ENCODE measurements around the gene CHRND.

CHRND gene

GRCh38 chr2:232488097-232488711 is 37.8 kb upstream of the CHRND start:
- TF ChIP-seq, protein P1, sequence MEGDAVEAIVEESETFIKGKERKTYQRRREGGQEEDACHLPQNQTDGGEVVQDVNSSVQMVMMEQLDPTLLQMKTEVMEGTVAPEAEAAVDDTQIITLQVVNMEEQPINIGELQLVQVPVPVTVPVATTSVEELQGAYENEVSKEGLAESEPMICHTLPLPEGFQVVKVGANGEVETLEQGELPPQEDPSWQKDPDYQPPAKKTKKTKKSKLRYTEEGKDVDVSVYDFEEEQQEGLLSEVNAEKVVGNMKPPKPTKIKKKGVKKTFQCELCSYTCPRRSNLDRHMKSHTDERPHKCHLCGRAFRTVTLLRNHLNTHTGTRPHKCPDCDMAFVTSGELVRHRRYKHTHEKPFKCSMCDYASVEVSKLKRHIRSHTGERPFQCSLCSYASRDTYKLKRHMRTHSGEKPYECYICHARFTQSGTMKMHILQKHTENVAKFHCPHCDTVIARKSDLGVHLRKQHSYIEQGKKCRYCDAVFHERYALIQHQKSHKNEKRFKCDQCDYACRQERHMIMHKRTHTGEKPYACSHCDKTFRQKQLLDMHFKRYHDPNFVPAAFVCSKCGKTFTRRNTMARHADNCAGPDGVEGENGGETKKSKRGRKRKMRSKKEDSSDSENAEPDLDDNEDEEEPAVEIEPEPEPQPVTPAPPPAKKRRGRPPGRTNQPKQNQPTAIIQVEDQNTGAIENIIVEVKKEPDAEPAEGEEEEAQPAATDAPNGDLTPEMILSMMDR (IDR thresholded peaks at IDR 0.05; ENCODE audit: insufficient read depth, low read length, missing control alignments), result no peak
- H3K4me3 ChIP-seq (ENCODE audit: low read depth, low read length), result no peak overlapping the region
- CTCF ChIA-PET, result interaction anchor here (1.1 kb wide), 1 partner anchor 42 kb away, joined by 3 read pairs; no protein-coding TSS in a partner anchor
- no peak for DNase-seq (ENCODE audit: low read depth, low spot score)
- POLR2A ChIA-PET, result no interaction called here

DNA sequence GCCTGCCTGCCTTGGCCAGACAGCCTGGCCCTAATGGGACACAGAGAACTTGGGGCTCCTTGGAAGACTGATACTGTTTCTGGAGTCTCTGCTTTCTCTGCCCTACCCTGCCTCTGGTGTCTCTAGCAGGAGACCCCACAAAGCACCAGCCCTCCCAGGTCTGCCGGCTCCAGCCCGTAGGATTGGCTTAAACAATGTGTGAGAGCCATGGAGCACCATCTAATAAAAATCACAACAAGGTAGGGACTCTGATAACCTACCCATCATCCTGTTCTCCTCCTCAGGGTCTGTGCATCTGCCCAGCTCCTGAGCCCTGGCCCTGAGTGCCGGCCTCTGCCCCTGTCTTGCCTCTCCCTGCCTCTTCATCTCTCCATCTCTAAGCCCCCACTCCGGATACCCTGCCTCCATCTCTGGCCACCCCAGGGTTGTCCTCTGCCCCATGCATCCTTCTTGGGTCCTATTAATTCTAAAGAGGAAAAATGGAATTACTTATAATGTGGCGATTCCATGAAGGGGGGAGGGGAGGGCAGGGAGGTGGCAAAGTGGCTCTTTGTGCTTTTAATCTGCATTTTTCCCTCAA is 37.1 kb upstream of the CHRND start:
- no peak for DNase-seq (ENCODE audit: low read depth, low spot score)
- TF ChIP-seq, protein P1 (IDR thresholded peaks at IDR 0.05; ENCODE audit: insufficient read depth, low read length, missing control alignments), result no peak
- POLR2A ChIA-PET, result no interaction called here
- no peak overlapping the region for H3K4me3 ChIP-seq (ENCODE audit: low read depth, low read length)
- CTCF ChIA-PET, result interaction anchor here (1.1 kb wide), 1 partner anchor 42 kb away, joined by 3 read pairs; no protein-coding TSS in a partner anchor

- TF ChIP-seq, protein P1 (IDR thresholded peaks at IDR 0.05; ENCODE audit: insufficient read depth, low read length, missing control alignments), result no peak
- ChIA-PET CTCF (interaction anchor here (1.1 kb wide), 1 partner anchor 43 kb away, joined by 3 read pairs; no protein-coding TSS in a partner anchor), POLR2A (interaction anchor here (0.6 kb wide), 1 partner anchor 61 kb away, joined by 3 read pairs; the partner anchor contains the start of gene EIF4E2)
- no peak overlapping the region for H3K4me3 ChIP-seq (ENCODE audit: low read depth, low read length)
- DNase-seq (ENCODE audit: low read depth, low spot score), result no peak
Observed at GRCh38 chr2:232489516-232490220, 36.3 kb upstream of the CHRND start.

GRCh38 chr2:232490221-232491138 is 35.5 kb upstream of the CHRND start:
- TF ChIP-seq, protein P1 (IDR thresholded peaks at IDR 0.05; ENCODE audit: insufficient read depth, low read length, missing control alignments), result no peak
- no peak for DNase-seq (ENCODE audit: low read depth, low spot score)
- H3K4me3 ChIP-seq (ENCODE audit: low read depth, low read length), result no peak overlapping the region
- ChIA-PET CTCF (interaction anchor here (1.0 kb wide), 1 partner anchor 15 kb away, joined by 3 read pairs; no protein-coding TSS in a partner anchor), POLR2A (interaction anchor here (0.6 kb wide), 1 partner anchor 60 kb away, joined by 3 read pairs; the partner anchor contains the start of gene EIF4E2)

- ChIA-PET CTCF (interaction anchor here (1.0 kb wide), 1 partner anchor 16 kb away, joined by 3 read pairs; no protein-coding TSS in a partner anchor), POLR2A (no interaction called here)
- TF ChIP-seq, protein P1 (IDR thresholded peaks at IDR 0.05; ENCODE audit: insufficient read depth, low read length, missing control alignments), result no peak
- DNase-seq (ENCODE audit: low read depth, low spot score), result no peak
- H3K4me3 ChIP-seq (ENCODE audit: low read depth, low read length), result no peak overlapping the region
Observed at GRCh38 chr2:232491139-232491780, 34.7 kb upstream of the CHRND start.

Data from AG04449 (cell line).